NCI-H128 (cell line): ENCODE data around the gene REEP3.
A peak's percentile ranks its signal among the peaks of the same experiment; 100 is the strongest.
"Not testable (repeated sequence)": the region's sequence is repeated elsewhere in the genome, so short reads cannot be mapped to it uniquely, and the experiment has no call there.

ENCODE experiments used
- DNase-seq: peaks from one replicate; lab custom pipeline; 2025; ENCODE audit not compliant: unreplicated experiment; lab: John Stamatoyannopoulos, UW

The REEP3 gene

GRCh38 chr10:63628526-63629362, 107.5 kb downstream of the REEP3 start:
- DNase-seq: peak; percentile 88

- peak; percentile 49 for DNase-seq
These were observed 108.3 kb downstream of the REEP3 start for GRCh38 chr10:63629363-63630084.

DNA sequence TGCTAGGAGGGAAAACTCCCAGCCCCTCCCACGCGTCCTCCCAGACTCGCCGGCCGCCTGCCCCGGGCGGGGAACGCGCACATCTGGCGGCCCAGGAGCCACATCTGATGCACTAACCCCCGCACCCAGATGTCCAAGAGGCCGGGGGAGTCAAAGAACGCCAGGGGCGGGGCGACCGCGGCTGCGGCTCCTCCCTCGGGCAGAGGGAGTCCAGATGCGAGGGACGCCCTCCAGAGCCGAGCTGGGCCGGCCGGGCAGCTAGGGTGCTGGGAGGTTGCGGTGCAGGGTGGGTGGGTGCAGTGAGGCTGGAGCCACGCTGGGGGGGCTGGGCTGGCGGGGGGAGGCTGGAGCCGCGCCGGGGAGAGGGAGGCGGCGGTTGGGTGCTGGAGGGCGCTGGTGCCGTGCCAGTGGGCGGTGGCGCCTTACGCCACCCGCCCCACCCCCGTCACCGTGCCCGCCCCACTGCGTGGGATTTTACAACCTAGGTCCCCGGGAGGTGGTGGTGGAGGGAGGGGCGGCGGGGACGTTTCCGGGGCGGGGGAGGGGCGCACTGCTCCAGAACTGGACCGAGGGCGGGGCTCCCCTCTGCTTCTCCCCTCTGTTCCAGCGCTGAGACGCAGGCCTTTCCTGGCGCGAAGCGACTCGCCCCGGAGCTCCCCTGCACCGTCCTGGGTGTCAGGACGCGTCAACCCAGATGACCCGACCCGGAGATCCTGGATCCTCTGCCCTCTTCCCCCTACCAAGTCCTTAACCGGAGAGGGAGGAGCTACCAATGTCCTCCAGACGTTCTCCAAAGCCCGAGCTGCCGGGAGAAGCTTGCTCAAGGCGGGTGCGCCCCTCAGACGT, 109.1 kb downstream of the REEP3 start:
- peak; percentile 38 for DNase-seq

DNA sequence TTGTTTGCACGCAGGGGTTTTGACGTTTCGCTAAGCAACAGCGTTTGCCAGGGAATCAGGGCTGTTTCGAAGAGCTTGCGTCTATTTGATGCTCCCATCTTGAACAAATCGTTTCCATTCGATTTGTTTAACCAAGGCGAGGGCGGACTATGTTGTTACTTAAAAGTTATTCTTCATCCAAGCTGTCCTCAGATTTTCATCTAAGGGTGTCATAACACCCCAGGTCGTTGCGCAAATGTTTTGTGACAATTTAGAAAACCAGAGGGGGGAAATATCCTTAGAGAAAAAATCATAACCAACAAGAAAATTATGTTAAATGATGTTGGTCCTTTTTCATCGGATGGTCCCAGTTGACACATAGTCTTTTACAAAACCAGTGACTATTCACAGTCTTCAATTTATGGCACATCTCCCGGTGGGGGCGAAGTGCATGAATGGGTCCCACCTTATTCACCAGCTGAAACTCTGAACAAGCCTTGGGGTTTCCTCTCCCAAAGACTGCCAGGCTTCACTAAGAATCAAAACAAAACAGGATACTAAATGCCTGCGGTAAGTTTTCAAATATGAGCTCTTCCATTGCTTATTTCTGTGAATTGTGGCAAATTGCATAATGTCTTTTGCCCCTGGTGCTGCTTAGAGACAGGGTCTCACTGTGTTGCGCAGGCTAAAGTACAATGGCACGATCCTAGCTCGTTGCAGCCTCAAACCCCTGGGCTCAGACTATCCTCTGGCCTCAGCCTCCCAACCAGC, 109.9 kb downstream of the REEP3 start:
- DNase-seq: peak; percentile 38

GRCh38 chr10:63631991-63632390, 110.8 kb downstream of the REEP3 start:
- DNase-seq: no peak

- DNase-seq: no peak
These were observed 112.7 kb downstream of the REEP3 start for GRCh38 chr10:63633677-63634487.

DNA sequence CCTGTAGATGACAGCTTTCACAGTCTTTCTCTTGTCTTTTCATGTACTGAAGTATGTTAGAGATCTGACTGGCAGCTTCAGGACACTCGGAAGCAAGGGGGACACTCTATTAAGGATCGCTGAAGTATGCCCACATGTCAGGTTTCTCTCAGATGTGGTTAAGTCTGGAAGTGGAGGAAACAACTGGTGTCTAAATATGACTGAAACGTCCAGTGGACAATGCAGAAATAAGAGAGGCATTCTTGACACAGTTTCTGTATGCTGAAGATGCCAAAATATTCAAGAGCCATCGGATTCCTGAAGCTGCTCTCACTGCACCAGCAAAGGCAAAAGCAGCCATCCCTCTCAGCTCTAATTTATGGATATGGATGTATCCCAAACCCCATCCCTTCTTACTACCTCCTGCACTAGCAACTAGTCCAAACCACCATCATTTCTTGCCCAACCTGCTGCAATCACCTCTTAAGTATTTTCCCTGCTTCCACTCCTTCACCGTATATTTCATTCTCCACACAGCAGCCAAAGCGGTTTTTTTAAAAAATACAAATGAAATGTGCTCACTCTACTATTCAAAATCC, 113.4 kb downstream of the REEP3 start:
- DNase-seq: no peak

GRCh38 chr10:63636812-63637211, 115.6 kb downstream of the REEP3 start:
- DNase-seq: no peak

- DNase-seq: no peak
These were observed 116.7 kb downstream of the REEP3 start for GRCh38 chr10:63637901-63638327.

GRCh38 chr10:63641366-63641765, 120.2 kb downstream of the REEP3 start:
- DNase-seq: no peak

DNA sequence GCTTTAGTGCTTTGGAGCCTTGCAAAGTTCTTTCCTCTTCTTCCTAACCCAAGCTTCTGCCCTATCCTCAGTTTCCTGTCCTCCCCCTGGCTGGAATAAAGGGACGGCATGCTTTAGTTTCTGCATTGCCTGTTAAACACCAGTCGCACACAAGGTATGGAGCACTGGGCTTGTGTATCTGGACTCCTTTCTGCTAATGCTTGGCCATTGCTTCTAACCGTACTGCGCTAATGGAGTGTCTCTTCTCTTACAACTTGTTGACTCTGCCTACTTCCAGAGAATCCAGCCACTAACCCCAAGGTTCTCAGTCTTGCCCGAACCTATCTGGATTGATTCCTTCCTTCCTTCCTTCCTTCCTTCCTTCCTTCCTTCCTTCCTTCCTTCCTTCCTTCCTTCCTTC, 120.6 kb downstream of the REEP3 start:
- DNase-seq: no peak

DNA sequence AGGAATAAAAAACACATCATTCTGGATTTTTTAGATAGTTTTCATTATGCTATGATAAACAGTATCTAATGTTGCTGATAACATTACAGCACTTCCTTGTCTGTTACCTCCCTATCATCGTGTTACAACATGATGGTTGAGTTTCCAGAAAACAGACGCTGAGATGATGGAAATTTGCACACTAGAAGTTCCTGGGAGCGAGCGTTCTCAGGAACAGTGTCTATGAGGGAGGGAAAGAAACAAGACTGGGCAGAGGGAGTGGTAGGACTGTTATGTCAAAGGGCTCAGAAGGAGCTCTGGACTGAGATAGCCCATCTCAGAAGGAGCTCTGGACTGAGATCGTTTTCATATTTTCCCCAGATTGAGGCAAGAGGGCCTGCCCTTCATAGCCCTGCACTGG, 121.6 kb downstream of the REEP3 start:
- DNase-seq: no peak

DNA sequence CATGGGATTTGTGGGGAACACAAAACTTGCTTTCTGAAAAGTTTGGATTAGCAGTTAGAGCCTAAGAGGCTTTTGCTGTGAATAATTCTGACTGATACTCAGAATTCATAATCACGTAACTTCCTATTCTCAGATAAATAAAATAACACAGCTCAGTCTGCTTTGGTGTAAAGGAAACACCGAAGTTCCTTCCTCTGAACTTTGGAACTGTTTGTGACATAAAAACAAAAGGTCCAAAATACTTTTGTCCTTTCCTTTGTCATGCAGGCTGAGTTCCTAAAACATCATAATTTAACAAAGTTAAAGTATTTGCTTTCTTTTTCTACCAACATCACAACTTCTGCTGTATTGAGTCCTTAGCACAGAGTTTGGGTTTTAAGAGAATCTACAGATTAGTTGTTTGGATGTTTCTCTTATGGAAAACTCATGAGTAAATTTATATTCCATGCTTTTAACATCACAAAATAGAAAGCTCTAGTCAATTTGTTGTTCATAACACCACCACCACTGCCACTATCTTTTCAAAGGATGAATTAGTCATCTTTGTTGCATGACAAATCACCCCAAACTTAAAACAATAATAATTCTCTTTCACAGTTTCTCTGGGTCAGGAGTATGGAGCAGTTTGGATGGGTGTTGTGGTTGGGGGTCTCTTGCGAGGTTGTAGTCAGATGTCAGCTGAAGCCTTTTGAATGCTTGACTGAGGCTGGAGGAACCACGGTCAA, 123.4 kb downstream of the REEP3 start:
- no peak for DNase-seq

DNA sequence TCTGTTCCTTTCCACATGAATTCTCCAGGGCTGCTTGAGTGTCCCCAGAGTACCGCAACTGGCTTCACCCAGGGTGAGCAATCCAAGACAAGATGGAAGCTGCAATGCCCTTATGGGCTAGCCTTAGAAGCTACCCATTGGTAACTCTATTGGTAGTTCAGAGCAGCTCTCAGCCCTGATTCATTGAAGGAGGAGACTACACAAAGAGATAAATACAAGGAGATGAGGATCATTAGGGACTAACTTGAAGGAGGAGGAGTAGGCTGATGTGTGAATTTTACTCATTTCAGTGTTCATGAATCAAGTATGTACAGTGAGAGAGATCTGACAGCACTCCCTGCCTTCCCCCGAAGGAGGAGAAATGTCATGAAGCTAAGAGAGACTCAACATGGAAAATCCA, 124.0 kb downstream of the REEP3 start:
- no peak for DNase-seq

GRCh38 chr10:63646491-63646890, 125.3 kb downstream of the REEP3 start:
- DNase-seq: no peak

- no peak for DNase-seq
These were observed 130.7 kb downstream of the REEP3 start for GRCh38 chr10:63651864-63652263.

DNA sequence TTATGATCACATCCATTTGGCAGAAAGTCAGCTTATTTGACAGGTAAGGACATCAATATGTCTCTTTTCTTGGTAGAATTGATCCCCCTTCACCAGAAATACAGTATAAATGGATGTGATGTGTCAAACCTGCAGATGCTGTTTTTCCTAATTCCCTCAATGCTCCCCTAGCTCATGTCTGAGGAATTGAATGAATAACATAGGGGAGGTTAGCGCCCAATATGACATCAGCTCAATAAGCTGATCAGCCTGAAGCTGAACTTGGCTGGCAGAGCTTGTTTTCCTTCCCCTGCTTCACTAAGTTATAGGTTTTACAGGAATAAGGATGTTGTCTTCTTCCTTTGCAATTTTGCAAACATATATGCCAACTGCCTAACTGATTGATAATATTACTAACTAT, 132.5 kb downstream of the REEP3 start:
- DNase-seq: no peak

GRCh38 chr10:63657761-63658160, 136.6 kb downstream of the REEP3 start:
- no peak for DNase-seq

- not testable (repeated sequence) for DNase-seq
These were observed 139.7 kb downstream of the REEP3 start for GRCh38 chr10:63660941-63661340.
